Memory B cell (primary cell): ENCODE results near the gene TJAP1.
A peak's percentile ranks its signal among the peaks of the same experiment; 100 is the strongest.

Experiments
- ATAC-seq: fragments of 150-1000 bp; cut with Tn5 transposase; 2 replicates; pipeline ENCODE4 v1.10.0; 2021; ENCODE audit warnings: low read depth, mild to moderate bottlenecking, moderate library complexity
- DNase-seq, 2 donors: peaks; one replicate each; pipeline ENCODE4 v3.0.0; 2022; ENCODE audit warnings: low spot score in 2 of 2
- H3K27ac Mint-ChIP-seq: one replicate; pipeline ENCODE4 v1.8.0; 2022; ENCODE audit warnings: mild to moderate bottlenecking, moderate library complexity, mixed read lengths
- H3K27me3 Mint-ChIP-seq: one replicate; pipeline ENCODE4 v1.8.0; 2022; ENCODE audit warnings: mixed read lengths
- H3K36me3 Mint-ChIP-seq: one replicate; pipeline ENCODE4 v1.8.0; 2022; ENCODE audit warnings: mild to moderate bottlenecking, mixed read lengths
- H3K4me1 Mint-ChIP-seq: one replicate; pipeline ENCODE4 v1.8.0; 2022; ENCODE audit warnings: mixed read lengths
- H3K4me3 Mint-ChIP-seq: one replicate; pipeline ENCODE4 v1.8.0; 2022; ENCODE audit warnings: mild to moderate bottlenecking, moderate library complexity, mixed read lengths
- H3K9me3 Mint-ChIP-seq: one replicate; pipeline ENCODE4 v1.8.0; 2022; ENCODE audit warnings: mixed read lengths

Gene TJAP1

DNA sequence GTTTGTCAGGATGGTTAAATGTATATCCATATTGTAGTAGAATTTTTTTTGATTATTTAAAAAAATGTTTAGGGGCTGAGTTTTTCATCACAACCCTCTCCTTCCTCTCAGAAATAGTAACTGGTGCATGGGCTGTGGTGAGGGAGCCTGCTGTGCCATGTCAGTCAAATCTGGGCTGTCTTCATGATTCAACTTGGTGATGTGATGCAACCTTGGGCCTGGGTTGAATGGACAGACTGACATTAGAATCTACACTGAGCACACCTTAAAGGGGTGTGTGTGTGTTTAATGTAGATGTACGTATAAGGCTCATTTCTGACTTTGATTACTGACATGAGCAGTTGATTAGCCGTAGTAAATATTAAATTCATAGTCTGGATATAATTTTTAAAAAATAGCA is 3.7 kb downstream of the TJAP1 start:
- ATAC-seq (no peak), DNase-seq (no peak)
- no peak overlapping the region for H3K27ac Mint-ChIP-seq
- no peaks in the 10 kb centered on the region for H3K9me3 Mint-ChIP-seq
- no peak overlapping the region for H3K4me3 Mint-ChIP-seq
- peaks cover 33% of the 10 kb centered on the region for H3K4me1 Mint-ChIP-seq
- peaks cover 7% of the 10 kb centered on the region for H3K36me3 Mint-ChIP-seq
- no peaks in the 10 kb centered on the region for H3K27me3 Mint-ChIP-seq

DNA sequence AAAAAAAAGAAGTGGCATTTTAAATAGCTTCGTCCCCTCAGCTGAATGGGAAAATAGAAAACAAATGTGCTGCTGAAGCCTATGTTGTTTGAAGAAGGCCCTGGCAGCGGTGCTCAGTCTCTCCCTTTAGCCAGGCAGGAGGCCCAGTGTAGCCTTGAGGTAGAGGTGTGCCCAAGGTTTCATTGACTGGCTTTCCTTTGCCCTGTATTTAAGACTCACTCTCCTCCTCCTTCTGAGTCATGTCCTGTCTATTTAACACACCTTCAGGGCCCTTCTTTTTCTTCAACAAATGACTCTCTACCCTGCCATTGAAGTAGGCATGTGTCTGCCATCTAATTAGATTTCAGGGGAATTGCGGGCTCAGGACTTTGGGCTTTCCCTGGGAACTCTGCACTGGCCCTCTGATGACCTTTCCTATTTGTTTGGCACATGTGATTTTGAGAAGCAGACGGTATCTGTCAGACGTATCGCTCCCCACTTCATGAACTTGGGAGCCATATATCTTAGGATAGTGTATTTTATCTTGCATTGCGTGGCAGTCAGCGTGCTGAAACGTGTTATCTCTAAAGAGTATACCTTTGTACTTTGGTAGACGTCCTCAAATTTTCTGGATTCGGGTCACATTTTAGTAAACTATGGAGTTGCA is 4.3 kb downstream of the TJAP1 start:
- H3K27ac Mint-ChIP-seq = no peak overlapping the region
- ATAC-seq (no peak), DNase-seq (no peak)
- peaks cover 7% of the 10 kb centered on the region for H3K36me3 Mint-ChIP-seq
- peaks cover 31% of the 10 kb centered on the region for H3K4me1 Mint-ChIP-seq
- H3K4me3 Mint-ChIP-seq = no peak overlapping the region
- no peaks in the 10 kb centered on the region for H3K27me3 Mint-ChIP-seq
- no peaks in the 10 kb centered on the region for H3K9me3 Mint-ChIP-seq

DNA sequence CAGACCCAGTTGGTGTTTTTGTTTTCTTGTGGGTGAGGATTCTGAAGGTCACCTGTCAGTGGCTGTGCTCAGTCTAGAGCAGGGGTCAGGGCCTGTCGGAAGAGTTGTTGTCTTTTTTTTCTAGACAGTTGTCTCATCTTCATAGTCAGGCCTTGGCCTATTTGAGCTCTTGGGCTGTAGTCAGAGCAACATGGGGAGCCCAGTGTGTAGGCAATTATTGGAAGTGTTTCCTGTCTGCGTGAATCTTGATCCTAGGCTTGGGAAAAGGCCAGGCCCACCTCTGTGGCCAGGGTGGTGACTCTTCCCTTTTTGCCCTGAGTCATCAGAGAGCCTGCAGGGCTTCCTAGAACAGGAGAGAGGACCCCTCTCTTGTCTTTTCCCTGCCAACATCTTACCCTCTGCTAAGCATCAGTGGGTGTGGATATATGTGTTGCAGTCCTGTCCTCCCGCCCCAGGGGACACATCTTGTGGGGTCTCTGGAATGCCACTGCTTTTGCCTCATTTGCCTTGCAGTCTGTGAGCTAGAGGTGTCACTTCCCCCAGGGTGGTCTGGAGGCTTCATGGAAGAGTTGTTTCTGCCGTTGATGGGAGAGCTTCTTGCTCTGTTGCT is 11.4 kb downstream of the TJAP1 start:
- H3K9me3 Mint-ChIP-seq = no peaks in the 10 kb centered on the region

DNA sequence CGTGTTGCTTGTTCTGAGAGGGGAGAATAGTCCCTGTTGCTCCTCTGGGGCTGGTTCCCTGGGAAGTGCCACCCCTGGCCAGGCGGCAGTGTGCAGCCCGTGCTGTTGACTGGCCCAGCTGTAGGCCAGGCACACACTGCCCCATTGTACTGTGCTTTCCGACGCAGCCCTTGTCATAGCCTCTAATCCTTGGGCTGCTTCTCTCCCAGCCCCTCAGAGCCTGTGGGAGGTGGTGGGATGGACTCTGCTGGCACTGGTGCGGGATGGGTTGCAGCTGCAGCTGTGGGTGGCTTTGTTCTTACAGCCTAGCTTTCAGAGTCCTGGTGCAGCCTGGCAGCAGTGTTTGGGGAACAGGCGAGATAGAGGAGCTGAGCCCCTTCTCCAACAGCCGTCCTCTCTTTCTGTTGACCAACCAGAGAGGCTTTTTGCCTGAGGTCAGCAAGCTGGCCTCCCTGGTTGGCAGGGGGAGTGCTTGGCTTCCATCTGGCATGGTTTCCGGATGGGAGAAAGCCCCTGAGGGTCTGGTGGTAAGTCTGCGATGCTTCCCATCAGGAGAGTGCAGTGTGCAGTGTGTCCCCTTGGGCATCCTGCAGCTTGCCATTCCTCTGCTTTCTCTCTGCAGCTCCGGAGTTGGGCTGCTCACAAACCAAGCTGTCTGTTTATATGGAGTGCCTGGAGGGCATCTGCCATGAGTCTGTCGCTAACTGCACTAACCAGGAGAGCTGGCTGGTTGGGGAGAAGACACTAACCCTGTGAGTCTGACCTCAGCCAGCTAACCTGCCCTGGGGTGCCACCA is 12.1 kb downstream of the TJAP1 start:
- Mint-ChIP-seq H3K36me3 (peaks cover 6% of the 10 kb centered on the region), H3K27me3 (no peaks in the 10 kb centered on the region), H3K27ac (no peak overlapping the region), H3K4me3 (no peak overlapping the region), H3K4me1 (peaks cover 12% of the 10 kb centered on the region), H3K9me3 (no peaks in the 10 kb centered on the region)
- ATAC-seq (no peak), DNase-seq (no peak)

More for the DNA sequence above, 11.4 kb downstream of the TJAP1 start:
- no peak overlapping the region for H3K4me3 Mint-ChIP-seq
- ATAC-seq = no peak
- DNase-seq = no peak
- H3K36me3 Mint-ChIP-seq = peaks cover 6% of the 10 kb centered on the region
- H3K27me3 Mint-ChIP-seq = no peaks in the 10 kb centered on the region
- H3K27ac Mint-ChIP-seq = no peak overlapping the region
- H3K4me1 Mint-ChIP-seq = peaks cover 11% of the 10 kb centered on the region

DNA sequence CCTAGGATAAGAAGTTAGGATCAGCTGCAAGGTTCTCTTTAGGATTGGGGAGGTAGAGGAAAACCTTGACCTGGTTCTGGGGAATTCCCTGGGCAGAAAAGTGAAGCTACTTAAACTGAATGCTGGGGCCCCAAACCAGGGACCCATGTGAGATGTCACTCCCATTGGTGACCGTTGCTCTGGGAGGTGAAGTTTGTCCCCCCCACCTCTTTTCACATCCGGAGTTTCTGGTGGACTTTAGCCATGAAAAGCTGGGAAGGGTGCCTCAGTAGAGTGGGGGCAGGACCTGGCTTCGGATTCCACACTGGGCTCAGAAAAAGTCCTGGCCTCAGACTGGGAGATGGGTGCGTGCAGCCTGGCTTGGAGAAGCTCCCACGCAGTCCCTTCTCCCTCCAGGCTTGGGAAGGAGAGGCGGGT is 13.2 kb downstream of the TJAP1 start:
- H3K4me1 Mint-ChIP-seq = peaks cover 19% of the 10 kb centered on the region
- no peaks in the 10 kb centered on the region for H3K9me3 Mint-ChIP-seq
- ATAC-seq = no peak
- H3K27ac Mint-ChIP-seq = peak overlapping the region; percentile 11
- H3K4me3 Mint-ChIP-seq = no peak overlapping the region
- H3K36me3 Mint-ChIP-seq = peaks cover 6% of the 10 kb centered on the region
- no peak for DNase-seq
- H3K27me3 Mint-ChIP-seq = no peaks in the 10 kb centered on the region

DNA sequence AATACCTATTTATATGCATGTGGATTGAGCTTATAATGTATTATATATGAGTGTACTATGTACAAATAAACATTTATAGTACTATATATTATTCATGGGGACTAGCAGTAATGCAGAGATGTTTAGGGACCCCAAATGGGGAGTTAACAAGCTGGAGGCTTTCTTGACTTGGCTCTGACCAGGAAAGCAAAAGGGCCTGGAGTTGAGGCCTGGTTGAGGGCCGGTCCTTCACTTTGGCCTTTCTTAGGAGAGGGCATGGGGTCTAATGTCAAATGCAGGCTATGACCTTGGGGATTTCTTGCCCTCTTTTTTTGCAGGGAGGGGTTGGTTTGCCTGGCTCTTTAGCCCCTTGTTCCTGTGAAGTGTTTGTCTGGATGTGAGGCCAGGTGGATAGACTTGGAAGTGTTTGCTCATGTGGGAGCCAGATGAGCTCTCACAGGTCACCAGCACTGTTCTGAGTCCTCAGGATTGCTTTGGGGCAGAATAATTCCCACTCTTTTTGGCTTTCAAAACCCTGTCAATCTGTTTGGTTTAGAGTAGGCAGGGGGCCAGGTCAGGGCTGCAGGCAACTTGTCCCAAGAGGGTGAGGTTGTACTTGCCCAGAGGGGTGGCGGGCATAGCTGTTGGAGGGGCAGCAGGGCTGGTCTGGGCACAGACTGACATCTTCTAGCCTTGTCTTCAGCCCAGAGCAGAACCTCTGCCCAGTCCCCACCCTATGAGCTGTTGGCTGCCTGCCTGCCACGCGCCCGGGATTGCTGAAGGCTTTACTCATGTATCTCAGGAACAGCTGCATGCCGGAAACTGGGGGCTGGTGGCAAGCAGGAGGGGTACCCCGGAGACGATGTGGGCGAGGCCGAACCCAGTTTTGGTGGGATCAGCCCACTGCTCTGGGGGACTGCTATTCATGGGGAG is 14.6 kb downstream of the TJAP1 start:
- Mint-ChIP-seq H3K27ac (no peak overlapping the region), H3K4me3 (no peak overlapping the region), H3K27me3 (no peaks in the 10 kb centered on the region), H3K36me3 (peaks cover 6% of the 10 kb centered on the region), H3K4me1 (peaks cover 21% of the 10 kb centered on the region), H3K9me3 (no peaks in the 10 kb centered on the region)
- DNase-seq (no peak), ATAC-seq (no peak)

DNA sequence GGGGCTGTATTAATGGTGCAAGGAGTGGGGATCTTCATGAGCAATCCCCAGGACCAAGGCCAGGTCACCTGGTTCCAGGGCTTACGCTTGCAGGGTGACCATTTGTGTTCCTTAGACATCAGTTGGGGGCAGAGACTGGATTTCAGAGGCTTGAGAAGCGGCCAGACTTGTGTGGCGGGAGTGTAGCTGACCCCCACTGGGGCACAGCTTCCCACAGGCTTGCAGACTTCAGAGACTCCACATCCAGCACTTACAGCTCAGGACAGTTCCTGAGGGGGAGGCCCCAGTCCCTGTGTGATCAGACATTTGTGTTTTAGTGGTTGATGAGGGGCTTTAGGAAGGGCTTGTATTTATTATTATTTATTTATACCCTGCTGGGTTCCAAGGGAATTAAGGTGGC is 15.3 kb downstream of the TJAP1 start:
- ATAC-seq (no peak), DNase-seq (no peak)
- Mint-ChIP-seq H3K27ac (no peak overlapping the region), H3K9me3 (no peaks in the 10 kb centered on the region), H3K4me3 (no peak overlapping the region), H3K36me3 (peaks cover 6% of the 10 kb centered on the region), H3K4me1 (peaks cover 21% of the 10 kb centered on the region), H3K27me3 (no peaks in the 10 kb centered on the region)

DNA sequence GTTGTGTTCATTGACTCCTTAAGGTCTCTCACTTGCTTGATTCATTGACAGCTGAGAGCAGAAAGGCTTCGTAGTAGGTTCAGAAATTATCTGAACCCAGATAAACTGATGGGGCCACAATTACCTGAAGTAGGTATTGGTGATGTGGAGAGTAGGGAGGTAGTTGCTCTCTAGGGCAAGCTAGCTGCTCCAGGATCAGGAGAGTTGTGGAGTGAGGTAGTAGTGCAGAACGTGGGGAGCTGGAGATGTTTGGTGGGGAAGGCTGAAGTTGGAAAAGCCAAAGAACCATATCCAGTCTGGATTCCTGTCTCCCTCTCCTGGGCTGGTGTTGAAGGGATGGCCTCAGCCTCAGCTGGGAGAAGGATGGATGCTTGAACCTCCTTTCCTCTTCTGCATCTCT is 15.9 kb downstream of the TJAP1 start:
- H3K9me3 Mint-ChIP-seq = no peaks in the 10 kb centered on the region
- H3K27me3 Mint-ChIP-seq = no peaks in the 10 kb centered on the region
- H3K36me3 Mint-ChIP-seq = peaks cover 6% of the 10 kb centered on the region
- H3K27ac Mint-ChIP-seq = no peak overlapping the region
- H3K4me3 Mint-ChIP-seq = no peak overlapping the region
- no peak for ATAC-seq
- peaks cover 21% of the 10 kb centered on the region for H3K4me1 Mint-ChIP-seq
- no peak for DNase-seq

DNA sequence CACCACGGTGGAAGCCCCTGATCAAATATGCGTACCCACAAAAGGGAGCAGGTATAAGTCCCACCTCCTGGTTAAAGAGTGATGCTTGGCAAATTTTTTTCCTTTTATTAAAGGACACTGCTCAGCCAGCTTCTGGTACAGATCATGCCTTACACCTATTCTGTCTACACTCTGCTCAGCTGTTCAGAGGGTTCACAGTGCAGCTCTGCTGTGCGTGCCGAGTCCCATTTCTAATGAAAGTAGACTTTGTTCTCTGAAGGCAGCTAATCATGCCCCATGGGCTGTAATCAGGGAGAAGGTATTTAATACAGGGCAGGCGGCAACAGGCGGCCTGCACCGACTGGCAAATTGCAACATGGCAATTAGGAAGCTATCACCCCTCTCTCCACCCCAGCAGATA is 16.5 kb downstream of the TJAP1 start:
- H3K9me3 Mint-ChIP-seq = no peaks in the 10 kb centered on the region
- H3K4me1 Mint-ChIP-seq = peaks cover 21% of the 10 kb centered on the region
- no peaks in the 10 kb centered on the region for H3K27me3 Mint-ChIP-seq
- ATAC-seq (no peak), DNase-seq (no peak)
- peaks cover 8% of the 10 kb centered on the region for H3K36me3 Mint-ChIP-seq
- no peak overlapping the region for H3K27ac Mint-ChIP-seq
- no peak overlapping the region for H3K4me3 Mint-ChIP-seq

DNA sequence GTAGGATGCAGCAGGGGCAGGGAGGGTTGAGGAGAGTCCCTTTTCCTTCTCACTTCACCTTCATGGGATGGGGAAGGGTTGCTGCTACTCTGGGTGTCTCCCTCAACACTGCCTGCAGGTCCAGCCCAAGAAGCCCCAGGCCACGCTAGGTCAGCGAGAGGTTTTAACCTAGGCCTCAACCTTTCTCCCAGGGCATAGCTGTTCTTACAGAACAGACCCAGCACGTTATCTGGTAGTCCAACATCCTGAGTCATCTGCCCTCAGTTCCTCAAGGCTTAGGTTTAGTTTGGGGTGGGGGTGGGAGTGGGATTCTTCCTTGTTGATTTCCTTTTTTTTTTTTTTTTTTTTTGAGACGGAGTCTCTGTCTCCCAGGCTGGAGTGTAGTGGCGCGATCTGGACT is 17.0 kb downstream of the TJAP1 start:
- H3K27ac Mint-ChIP-seq = no peak overlapping the region
- ATAC-seq = no peak
- H3K4me3 Mint-ChIP-seq = no peak overlapping the region
- no peak for DNase-seq
- no peaks in the 10 kb centered on the region for H3K27me3 Mint-ChIP-seq
- H3K9me3 Mint-ChIP-seq = no peaks in the 10 kb centered on the region
- peaks cover 17% of the 10 kb centered on the region for H3K4me1 Mint-ChIP-seq
- H3K36me3 Mint-ChIP-seq = peaks cover 11% of the 10 kb centered on the region

DNA sequence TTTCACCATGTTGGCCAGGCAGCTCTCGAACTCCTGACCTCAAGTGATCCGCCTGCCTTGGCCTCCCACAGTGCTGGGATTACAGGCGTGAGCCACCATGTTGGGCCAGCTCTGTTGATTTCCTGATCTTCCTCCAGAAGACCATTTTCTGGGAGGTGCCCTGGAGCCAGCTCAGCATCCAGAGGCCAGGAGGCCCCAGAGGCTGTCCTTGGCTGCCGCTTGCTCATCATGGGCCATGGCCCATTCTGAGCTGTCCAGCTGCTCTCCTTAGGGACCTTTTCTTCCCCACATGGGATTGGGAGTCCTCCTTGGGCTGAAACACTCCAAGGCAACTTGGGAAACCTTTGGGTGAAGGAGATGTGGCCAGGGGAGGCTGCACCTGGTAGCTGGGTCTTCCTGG is 17.4 kb downstream of the TJAP1 start:
- Mint-ChIP-seq H3K27me3 (no peaks in the 10 kb centered on the region), H3K36me3 (peaks cover 14% of the 10 kb centered on the region), H3K9me3 (no peaks in the 10 kb centered on the region), H3K4me1 (peaks cover 17% of the 10 kb centered on the region), H3K27ac (no peak overlapping the region), H3K4me3 (no peak overlapping the region)
- no peak for ATAC-seq
- no peak for DNase-seq

DNA sequence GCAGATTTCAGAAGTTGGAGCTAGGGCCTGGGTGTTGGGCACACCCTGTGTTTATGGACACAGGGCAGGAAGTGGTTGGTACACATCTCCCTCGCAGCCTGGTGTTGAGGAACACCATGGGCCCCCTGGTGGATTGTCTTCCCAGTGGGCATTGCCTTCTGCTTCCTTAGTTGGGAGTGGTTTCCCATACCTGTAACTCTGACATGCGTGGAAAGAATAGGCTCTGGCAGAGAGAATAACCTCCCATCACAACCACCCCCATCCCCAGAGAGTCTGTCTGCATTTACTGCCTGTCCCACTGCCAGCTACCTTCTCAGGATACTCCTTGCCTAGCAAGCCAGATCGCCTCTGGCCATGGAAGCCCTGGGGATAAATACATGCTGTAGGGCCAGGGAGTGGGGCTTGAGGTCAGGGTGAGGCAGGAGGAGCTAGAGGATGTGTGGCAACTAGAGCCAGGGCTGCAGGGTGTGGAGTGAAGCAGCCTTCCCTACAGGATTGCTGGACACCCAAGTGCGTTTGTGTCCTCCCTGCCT is 18.1 kb downstream of the TJAP1 start:
- Mint-ChIP-seq H3K9me3 (no peaks in the 10 kb centered on the region), H3K4me1 (peaks cover 13% of the 10 kb centered on the region), H3K27ac (no peak overlapping the region), H3K36me3 (peaks cover 10% of the 10 kb centered on the region), H3K27me3 (no peaks in the 10 kb centered on the region), H3K4me3 (no peak overlapping the region)
- DNase-seq (no peak), ATAC-seq (no peak)

DNA sequence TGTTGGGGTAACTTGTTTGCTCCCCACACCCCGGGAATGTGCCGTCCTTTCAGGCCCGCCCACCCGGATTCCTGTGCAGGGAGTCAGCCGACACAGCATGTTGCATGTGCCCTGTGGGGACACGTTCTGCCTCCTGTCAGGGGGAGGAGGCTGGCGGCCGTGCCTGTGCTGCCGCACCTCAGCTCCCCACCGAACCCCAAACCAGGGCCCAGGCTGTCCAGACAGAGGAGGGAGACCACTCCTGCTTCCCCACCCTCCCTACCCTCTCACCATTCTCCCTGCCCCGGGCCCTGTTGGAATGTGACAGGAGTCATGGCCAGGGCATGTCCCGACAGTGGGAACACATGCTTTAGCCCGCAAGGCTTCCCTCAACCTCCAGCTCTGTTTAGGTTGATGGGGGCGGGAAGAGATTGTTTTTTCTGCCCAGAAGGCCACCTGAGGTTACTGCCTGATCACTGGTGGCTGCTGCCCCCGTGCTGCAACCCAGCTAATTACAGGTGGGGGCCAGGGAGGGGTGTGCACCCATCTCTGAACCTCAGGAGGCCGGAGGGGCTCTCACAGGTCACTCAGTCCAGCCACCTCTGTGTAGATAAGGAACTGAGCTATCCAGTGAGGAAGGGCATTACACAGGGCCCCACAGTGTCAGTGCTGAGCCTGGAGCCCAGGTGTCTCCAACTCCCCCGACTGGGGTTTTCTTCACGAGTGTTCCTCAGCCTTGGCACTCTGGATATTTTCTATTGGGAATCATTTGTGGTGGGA is 19.2 kb downstream of the TJAP1 start:
- Mint-ChIP-seq H3K4me3 (no peak overlapping the region), H3K36me3 (peaks cover 15% of the 10 kb centered on the region), H3K9me3 (no peaks in the 10 kb centered on the region), H3K27ac (no peak overlapping the region), H3K27me3 (no peaks in the 10 kb centered on the region), H3K4me1 (peaks cover 13% of the 10 kb centered on the region)
- no peak for DNase-seq
- ATAC-seq = peak; percentile 35
